NCI-H2029 (cell line): ENCODE results near the gene PATZ1.
"Not testable (repeated sequence)": the region's sequence is repeated elsewhere in the genome, so short reads cannot be mapped to it uniquely, and the experiment has no call there.

Experiments
- DNase-seq: peaks from one replicate; lab custom pipeline; 2025; lab: John Stamatoyannopoulos, UW

The PATZ1 gene

GRCh38 chr22:31346255-31346732, at the start of gene PATZ1:
Gene PATZ1, minus strand, starts transcription at chr22:31346346. Its CDS starts 744 bp downstream, at chr22:31345602.
- peak; percentile 61 for DNase-seq

DNA sequence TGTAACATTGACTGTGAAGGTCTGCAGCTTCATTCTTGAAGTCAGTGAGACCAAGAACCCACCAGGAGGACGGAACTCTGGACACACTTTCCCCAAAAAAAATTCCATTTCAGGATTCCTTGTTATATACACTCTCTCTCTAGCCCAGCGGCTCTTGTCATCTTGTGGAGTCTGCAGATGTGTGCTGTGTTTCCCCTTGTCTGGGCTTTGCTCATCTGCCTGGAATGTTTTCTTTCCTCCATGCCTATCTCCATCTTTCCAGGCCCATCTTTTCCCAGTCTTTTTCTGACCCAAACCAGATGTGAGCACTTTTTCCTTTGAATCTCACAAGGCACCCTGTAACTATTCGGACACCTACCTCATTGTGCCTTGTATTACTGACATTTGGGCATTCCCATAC, 48.2 kb upstream of the PATZ1 start:
- DNase-seq = no peak

GRCh38 chr22:31393893-31394292, 47.7 kb upstream of the PATZ1 start:
- DNase-seq = no peak

- DNase-seq = not testable (repeated sequence)
Measured at GRCh38 chr22:31378651-31379050, 32.5 kb upstream of the PATZ1 start.

GRCh38 chr22:31378123-31378522, 32.0 kb upstream of the PATZ1 start:
- no peak for DNase-seq

GRCh38 chr22:31377612-31378011, 31.5 kb upstream of the PATZ1 start:
- no peak for DNase-seq

GRCh38 chr22:31367426-31367825, 21.3 kb upstream of the PATZ1 start:
- no peak for DNase-seq

GRCh38 chr22:31363885-31364465, 17.8 kb upstream of the PATZ1 start:
- no peak for DNase-seq

- DNase-seq = no peak
Measured at GRCh38 chr22:31361743-31362142, 15.6 kb upstream of the PATZ1 start.

DNA sequence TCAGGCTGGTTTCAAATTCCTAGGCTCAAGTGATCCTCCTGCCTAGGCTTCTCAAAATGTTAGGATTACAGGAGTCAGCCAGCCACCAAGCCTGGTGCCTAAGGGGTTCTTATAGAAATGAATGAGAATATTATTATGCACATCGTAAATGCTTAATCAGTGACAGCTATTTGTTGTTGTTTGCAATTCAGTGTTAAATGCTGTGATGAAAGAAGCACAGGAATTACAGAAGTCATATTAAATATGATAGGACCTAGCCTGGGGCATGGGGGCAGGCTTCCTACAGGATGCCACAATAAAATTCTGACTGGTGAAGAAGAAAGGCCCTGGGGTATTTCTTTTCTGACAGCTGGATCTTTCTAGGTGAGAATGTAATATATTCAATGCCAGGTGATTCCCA, 13.9 kb upstream of the PATZ1 start:
- DNase-seq = no peak

DNA sequence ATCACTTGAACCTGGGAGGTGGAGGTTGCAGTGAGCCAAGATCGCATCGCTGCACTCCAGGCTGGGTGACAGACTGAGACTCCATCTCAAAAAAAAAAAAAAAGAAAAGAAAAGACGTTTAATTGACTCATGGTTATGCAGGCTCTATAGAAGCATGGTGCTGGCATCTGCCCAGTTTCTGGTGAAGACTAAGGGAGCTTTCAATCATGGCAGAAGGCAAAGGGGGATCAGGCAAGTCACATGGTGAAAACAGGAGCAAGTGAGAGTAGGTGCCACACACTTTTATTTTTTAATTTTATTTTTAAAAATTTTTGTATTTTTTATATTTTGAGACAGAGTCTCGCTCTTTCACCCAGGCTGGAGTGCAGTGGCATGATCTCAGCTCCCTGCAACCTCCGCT, 8.4 kb upstream of the PATZ1 start:
- no peak for DNase-seq

- DNase-seq = peak; percentile 84
Measured at GRCh38 chr22:31350410-31350863, 4.3 kb upstream of the PATZ1 start.

GRCh38 chr22:31349960-31350359, 3.8 kb upstream of the PATZ1 start:
- no peak for DNase-seq

- no peak for DNase-seq
Measured at GRCh38 chr22:31348766-31349165, 2.6 kb upstream of the PATZ1 start.

DNA sequence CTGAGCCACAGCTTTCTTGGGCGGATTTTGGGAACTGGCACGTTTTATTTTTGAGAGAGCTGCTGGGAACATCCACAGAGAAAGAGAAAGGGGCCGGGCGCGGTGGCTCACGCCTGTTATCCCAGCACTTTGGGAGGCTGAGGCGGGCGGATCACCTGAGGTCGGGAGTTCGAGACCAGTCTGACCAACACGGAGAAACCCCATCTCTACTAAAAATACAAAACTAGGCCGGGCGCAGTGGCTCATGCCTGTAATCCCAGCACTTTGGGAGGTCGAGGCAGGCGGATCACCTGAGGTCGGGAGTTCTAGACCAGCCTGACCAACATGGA, 1.8 kb upstream of the PATZ1 start:
- DNase-seq = not testable (repeated sequence)

DNA sequence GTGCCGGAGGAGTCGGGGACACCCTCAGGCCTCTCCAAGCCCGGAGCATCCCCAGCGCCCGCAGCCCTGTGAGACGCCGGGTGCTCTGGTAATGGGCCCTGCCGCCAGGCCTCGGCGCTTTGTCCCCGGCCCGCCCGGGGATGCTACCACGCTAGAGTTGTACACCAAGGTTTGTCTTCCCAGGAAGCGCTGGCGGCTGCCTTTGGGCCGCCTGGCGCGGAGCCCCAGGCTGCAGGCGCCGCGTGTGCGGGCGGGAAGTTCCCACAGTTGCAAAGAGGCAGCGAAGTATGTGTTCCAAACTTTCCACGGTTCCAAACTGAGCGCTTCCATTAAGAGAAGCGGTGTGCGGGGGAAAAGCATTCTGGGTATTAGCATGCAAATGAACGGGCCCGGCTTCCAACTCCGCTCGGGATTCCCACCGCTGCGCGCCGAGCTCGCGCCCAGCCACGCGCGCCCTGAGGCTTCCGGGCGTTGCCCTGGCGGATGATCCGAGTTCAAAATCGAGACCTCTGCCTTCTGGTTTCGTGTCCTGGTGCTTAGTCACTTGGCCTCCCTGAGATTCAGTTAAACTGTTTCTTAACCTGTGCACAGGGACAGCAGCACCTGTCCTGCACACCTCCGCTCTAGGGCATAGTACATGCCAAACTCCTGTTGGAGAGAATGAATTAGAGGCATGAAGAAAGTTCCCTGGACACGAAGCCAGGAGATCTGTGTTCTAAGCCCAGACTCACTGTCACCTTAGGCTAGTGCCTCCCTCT, 1.3 kb upstream of the PATZ1 start:
- peak; percentile 56 for DNase-seq

- DNase-seq = peak; percentile 29
Measured at GRCh38 chr22:31346733-31347250, 646 bp upstream of the PATZ1 start.

DNA sequence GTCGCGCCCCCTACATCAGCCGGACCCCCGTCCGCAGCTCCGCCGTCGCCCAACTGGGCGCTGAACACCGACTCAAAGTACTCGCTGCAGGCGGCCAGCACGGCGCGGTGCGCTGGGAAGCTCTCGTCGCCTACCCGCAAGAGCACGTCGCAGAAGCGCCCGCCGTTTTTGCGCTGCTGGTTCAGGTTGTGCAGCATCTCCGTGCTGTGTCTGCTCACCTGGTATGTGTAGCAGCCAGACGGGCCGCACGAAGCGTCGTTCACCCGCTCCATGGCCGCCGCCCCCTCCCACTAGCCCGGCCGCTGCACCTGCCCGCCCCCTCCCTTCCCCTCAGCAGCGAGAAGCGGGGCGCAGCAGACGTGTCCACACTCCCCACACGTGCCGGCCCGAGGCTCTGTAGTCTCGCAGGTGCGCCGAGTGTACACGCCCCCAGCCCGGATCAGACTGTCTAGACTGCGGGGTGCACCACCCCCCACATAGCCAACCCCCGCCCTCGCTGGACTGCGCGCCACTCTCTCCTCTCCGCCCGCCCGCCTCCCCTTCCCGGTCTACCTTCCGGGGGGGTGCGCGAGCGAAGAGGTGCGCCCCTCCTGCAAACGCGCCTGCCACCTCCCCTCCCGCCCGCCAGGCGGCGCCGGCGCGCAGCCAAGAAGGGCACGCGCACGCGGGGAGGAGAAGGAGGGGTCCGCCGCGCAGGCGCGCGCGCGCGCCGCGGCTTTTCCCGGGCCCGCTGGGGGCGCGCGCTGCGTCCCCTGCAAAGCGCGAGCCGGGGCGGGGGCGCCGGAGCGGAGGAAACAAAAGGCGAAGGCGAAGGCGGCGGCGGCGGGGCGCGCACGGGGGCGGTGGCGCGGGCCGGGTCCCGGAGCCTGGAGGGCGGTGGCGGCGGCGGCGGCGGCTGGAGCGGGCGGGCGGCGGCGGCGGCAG, 553 bp downstream of the PATZ1 start:
- peak; percentile 79 for DNase-seq

DNA sequence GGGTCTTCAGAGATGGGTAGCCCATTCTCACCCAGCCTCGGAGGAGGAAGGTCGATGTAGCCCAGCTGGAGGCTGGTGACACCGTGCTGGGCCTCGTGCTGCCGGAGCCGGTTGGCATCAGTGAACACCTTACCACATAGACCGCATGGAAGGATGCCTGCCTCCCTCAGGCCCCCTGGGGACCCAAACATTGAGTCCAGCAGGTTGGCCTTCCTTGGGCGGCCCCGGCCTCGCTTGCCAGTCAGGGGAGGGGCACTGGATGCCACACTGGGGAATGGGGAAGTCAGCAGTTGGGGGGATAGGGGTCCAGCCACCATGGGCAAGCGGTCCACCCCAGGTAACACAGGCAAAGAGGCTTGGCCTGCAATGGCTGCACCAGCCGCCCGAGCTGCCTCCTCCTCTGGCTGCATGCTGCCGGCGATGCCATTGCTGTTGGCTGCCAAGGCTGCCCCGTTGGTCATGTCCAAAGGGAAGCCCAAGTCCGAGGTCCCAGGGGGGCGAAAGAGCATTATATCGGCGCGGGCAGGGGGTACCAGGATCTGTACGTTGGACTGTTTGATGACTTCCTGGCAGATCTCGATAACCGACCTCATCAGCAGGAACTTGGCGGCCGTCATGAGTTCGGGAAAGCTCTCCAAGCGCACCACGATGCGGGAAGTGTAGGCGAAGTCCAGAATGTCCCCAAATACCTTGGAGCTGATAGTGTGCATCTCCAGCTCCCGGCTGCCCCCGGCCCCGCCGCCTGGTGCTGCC, 1.4 kb downstream of the PATZ1 start:
- no peak for DNase-seq

DNA sequence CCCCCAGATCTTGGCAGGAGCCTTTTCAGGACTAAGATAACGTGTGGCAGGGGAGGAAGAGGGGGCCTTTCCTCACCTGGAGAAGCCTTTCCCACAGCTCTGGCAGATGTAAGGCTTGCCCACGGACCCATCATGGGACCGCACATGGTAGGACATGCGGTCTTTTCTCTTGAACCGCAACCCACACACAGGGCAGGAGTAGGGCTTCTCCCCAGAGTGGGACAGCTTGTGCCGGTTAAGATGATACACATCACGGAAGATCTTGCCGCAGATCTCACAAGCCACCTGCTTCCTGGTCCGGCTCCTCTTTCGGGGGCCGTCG, 1.9 kb downstream of the PATZ1 start:
- DNase-seq = no peak

GRCh38 chr22:31343235-31344191, 2.6 kb downstream of the PATZ1 start:
- DNase-seq = peak; percentile 54
